Astrocyte (in vitro differentiated cells and primary cell): ENCODE results near the gene INHBE.

ENCODE experiments used
- CTCF ChIP-seq: IDR thresholded peaks from 2 replicates; pipeline ENCODE4 v1.5.1; 2011; ENCODE audit warnings: low read depth, mild to moderate bottlenecking, inconsistent platforms, low read length, moderate library complexity; ENCODE audit not compliant: insufficient read depth
- EZH2 ChIP-seq: IDR thresholded peaks from 2 replicates; pipeline ENCODE4 v1.6.1; 2012; ENCODE audit warnings: mild to moderate bottlenecking, low read length, inconsistent platforms; ENCODE audit not compliant: insufficient read depth

DNA sequence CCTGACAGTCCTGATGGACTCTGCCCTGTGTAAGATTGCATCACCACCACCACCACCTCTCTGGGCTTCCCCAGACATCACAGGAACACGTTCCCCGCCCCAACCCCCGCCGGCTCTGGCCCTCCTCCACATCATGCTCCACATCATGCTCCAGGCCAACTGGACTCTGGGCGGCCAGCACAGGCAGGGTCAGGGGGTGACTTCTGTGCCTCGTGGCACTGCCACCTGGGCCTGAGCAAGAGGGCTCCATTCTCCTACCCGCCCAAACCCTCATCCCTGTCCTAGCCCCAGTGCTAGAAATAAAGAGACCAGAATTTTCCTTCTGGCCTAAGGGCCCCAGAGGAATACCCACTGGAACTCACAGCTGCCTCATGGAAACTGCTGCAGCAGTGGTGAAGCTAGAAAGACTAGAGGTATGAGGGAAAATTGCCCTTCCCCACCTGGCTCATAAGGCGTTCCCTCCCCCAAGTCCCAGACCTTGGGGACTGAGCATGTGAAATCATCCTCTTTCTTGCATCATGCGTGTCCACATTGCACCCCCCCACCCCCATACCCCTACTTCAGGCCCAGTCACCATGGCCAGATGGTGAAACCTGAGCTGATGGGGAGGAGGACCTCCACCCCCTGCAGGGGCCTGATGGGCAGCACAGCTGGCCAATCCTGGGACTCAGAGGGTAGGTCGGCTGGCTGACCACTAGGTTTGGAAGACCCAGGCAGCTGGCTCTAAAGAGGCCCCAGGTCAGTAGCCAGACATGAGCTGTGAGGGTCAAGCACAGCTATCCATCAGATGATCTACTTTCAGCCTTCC is at the start of gene INHBE:
- no peak for TF ChIP-seq CTCF
- no peak for TF ChIP-seq EZH2
